HG03439 (cell line): ENCODE results near the gene IRX6.

ENCODE experiments used
- ATAC-seq: cut with Tn5 transposase; IDR thresholded peaks from one replicate; pipeline ENCODE4 v1.9.1; 2021; ENCODE audit warnings: mild to moderate bottlenecking, moderate library complexity; ENCODE audit not compliant: unreplicated experiment

IRX6 gene

GRCh38 chr16:55364811-55365210 is 40.8 kb downstream of the IRX6 start:
- ATAC-seq, result no peak

GRCh38 chr16:55367301-55367811 is 43.4 kb downstream of the IRX6 start:
- no peak for ATAC-seq

GRCh38 chr16:55367866-55368603 is 44.0 kb downstream of the IRX6 start:
- ATAC-seq, result no peak

GRCh38 chr16:55369151-55369550 is 45.1 kb downstream of the IRX6 start:
- no peak for ATAC-seq

- no peak for ATAC-seq
Observed at GRCh38 chr16:55370762-55371482, 46.9 kb downstream of the IRX6 start.

GRCh38 chr16:55372792-55373488 is 48.9 kb downstream of the IRX6 start:
- ATAC-seq, result no peak

GRCh38 chr16:55373489-55373832 is 49.5 kb downstream of the IRX6 start:
- no peak for ATAC-seq

GRCh38 chr16:55376045-55376444 is 52.0 kb downstream of the IRX6 start:
- ATAC-seq, result no peak

GRCh38 chr16:55376567-55377167 is 52.7 kb downstream of the IRX6 start:
- no peak for ATAC-seq

GRCh38 chr16:55377840-55378239 is 53.8 kb downstream of the IRX6 start:
- ATAC-seq, result no peak

GRCh38 chr16:55378616-55379015 is 54.6 kb downstream of the IRX6 start:
- ATAC-seq, result no peak

GRCh38 chr16:55379371-55379770 is 55.4 kb downstream of the IRX6 start:
- no peak for ATAC-seq

GRCh38 chr16:55379876-55380390 is 55.9 kb downstream of the IRX6 start:
- ATAC-seq, result no peak
